Inflammatory macrophage treated with lipopolysaccharide for 4 hours (primary cell): ENCODE results near the gene ZBBX.
"Not testable (repeated sequence)": the region's sequence is repeated elsewhere in the genome, so short reads cannot be mapped to it uniquely, and the experiment has no call there.

Experiments
- DNase-seq: peaks from one replicate; pipeline ENCODE4 v3.0.0-alpha.2; 2020

Gene ZBBX, protein sequence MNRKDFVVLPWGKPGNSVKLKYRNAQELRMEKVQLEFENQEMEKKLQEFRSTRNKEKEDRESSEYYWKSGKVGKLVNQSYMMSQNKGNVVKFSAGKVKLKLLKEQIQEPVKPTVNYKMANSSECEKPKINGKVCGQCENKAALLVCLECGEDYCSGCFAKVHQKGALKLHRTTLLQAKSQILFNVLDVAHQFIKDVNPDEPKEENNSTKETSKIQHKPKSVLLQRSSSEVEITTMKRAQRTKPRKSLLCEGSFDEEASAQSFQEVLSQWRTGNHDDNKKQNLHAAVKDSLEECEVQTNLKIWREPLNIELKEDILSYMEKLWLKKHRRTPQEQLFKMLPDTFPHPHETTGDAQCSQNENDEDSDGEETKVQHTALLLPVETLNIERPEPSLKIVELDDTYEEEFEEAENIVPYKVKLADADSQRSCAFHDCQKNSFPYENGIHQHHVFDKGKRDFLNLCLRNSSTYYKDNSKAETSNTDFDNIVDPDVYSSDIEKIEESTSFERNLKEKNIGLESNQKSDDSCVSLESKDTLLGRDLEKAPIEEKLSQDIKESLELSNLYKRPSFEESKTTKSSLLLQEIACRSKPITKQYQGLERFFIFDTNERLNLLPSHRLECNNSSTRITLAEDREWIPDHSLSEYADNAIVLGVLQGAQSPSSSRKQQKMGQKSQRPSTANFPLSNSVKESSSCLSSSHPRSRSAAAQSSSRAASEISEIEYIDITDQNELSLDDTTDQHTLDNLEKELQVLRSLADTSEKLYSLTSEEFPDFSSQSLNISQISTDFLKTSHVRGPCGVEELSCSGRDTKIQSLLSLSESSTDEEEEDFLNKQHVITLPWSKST

GRCh38 chr3:167380004-167380689, at the start of gene ZBBX:
TSS of gene ZBBX (minus strand) at chr3:167380297. CDS start at chr3:167372901, 7,396 bp downstream.
- peak; percentile 84 for DNase-seq

- not testable (repeated sequence) for DNase-seq
These were observed 46.9 kb upstream of the ZBBX start for GRCh38 chr3:167426962-167427361.

GRCh38 chr3:167422396-167422795, 42.3 kb upstream of the ZBBX start:
- not testable (repeated sequence) for DNase-seq

DNA sequence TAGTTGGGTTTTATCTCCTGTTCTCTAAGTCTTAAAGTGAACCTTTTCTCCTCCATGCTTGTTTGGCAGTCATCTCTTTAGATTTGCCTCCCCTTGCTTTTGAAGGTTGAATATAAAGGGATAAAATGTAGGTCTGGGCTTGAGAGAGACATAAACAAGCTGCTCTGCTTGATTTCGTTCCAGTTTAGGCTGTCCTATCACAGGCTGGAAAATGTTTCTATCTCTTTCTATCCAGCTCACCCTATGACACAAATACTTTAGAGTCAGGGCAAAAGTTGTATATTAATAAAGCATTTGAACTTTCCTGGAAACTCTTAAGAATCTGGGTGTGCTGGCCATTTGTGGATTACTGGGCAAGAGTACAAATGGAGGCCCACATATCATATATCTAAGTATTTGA, 29.5 kb upstream of the ZBBX start:
- no peak for DNase-seq

DNA sequence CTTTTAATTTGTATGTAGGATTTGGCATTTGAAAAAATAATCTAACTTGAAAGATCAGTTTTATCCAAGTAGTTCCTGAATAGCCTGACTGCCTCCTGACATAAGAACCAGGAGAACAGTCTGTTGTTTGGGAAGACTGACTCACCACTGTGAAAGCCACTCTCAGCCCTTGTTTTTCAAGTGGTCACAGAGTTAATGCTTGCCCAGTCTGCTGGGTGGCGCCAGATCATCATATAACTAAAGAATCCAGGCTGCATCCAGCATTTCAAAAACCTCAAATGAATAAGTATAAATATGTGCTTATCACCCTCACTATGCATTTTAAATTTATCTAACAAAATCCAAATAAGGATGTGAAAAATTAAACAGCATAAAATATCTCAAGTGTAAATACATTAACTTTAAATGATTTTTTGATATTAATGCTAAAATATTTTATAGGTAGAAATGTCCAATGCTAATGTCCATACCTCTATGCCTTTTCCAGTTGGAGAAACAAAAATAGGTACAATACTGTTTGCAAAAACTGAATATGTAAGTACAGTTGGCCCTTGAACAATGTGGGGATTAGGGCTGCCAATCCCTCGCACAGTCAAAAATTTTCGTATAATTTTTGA, 26.9 kb upstream of the ZBBX start:
- DNase-seq, result peak; percentile 44

DNA sequence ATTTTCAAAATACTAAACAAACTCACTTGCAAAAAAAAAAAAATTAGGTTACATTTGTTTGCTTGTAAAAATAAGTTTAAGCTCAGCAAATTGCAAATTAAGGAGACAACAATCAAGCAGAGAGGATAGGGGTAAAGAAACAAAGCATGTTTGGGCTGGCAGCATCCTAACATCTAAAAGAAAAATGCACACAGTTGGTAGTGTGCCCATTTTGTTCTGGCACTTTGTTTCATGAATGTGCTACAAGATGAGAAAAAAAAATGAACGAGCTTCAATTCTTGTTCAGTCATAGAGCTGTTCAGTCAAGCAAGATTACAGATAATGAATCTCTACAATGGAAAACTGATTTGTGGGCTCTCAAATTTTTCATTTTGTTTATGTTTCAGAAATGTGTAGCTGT, 17.7 kb upstream of the ZBBX start:
- DNase-seq, result no peak

DNA sequence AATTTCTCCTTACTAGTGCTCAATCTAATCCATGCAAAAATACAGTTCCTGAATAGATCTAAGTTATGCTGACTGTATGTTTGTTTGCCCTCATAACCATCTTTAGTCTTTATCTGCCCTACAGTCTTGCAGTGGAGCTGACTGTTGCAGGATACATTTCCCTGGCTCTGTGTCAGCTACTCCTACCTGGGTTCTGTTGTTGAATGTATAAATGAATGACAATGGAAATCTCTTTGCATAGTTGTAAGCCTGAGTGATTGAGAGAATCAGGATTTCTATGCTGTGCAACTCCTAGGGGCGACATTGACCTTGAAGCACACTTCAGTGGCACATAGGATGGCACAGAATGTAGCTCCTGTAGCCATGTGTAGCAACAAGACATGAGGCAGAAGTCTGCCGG, 16.0 kb upstream of the ZBBX start:
- DNase-seq, result no peak

GRCh38 chr3:167394003-167394402, 13.9 kb upstream of the ZBBX start:
- no peak for DNase-seq

DNA sequence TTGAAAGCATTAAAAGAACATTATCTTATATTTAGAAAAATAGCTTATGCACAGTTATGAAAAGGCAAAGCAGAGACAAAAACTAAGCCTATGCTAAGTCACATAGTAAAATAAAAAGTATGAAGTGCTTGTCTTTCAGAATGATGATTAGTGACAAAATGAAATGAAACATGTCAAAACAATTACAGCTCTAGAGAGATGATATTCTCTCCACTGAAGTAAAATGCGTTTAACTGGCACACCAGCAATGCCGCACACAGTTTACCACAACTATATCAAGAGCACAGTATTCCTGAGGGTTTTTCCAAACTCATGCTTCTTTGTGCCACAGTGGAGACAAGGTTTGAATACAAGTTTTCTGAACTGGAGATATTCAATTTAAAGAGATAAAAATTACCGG, 2.1 kb upstream of the ZBBX start:
- DNase-seq, result no peak

DNA sequence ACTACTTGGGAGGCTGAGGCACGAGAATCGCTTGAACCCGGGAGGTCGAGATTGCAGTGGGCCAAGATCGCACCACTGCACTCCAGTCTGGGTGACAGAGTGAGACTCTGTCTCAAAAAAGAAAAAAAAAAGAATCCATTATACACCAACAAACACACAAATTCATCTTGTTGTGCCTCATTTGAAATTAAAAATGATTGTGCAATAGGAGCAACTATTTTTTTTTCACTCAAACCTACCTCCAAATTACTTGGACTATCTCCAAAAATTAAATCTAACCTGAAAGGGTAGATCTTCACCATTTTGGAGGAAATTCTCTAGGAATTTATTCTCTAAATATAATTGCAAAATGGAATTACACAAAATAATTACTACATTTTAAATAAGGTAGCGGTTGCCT, 4.6 kb downstream of the ZBBX start:
- no peak for DNase-seq

DNA sequence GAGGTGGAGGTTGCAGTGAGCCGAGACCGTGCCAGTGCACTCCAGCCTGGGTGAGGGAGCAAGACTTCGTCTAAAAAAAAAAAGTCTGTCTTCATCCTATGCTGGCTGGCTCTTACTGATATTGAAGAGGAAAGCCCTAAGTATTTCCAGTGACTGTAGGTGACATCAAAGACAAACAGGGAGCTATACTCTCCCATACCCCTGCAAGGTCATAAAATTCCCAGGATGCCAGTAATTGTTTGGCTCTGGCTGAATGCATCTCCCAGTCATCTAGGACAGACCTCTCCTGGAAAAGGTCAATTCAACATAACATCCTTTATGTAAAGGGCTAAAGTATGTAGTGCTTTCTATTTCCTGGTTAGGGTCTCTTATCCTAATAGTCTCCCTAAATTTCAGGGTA, 8.0 kb downstream of the ZBBX start:
- DNase-seq, result no peak

DNA sequence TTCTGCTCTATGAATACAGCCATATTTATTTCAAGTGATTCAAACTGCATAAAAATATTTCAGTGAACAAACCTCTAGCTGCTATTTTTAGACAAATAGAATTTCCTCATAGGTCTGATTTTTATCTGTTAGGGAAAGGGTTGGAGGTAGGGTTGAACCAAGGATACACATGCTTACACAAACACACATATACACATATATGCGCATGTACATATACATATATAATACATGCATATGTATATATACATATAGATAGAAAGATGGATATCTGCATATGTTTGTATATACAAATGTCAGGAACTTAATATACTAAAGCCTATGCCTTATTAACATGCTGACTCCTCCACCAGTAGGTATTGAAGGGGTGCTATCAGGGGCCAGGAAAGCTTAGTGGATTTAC, 18.1 kb downstream of the ZBBX start:
- DNase-seq, result no peak

GRCh38 chr3:167361306-167361705, 18.8 kb downstream of the ZBBX start:
- DNase-seq, result no peak

DNA sequence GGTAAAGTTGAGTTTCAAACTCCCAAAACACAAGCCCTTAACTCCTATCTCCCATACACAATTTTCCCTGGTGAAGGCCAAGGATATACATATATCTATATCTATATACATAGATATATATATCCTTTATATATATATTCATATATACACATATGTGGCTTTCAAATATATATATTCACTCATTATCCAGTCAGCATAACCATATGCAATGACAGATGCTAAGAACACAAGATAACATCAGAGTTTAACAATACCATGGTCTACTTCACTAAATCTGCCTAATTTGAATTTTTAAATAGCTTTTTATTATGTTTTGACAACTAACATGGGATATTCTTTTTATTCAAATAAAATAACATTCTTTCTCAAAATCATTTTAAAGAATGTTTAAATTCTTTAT, 24.7 kb downstream of the ZBBX start:
- DNase-seq, result no peak

DNA sequence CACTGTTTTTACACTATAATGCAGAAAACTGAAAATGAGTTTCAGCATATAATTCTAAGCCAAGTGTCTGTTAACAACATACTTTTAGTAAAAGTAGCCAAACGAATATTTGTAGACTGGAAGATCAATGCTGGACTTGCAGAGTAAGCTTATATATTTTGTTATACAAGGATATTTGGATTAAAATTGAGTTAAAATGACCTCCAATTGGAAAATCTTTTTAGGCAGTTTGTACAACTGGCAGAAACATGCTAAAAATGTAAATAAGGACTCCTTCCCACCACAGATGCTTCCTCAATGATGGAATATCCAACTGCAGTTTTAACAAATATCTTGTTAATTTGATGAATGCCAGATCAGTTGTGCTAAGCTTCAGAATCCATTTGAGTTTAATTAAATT, 25.3 kb downstream of the ZBBX start:
- DNase-seq, result no peak

- peak; percentile 35 for DNase-seq
These were observed 29.7 kb downstream of the ZBBX start for GRCh38 chr3:167350245-167350862.

- DNase-seq, result no peak
These were observed 33.9 kb downstream of the ZBBX start for GRCh38 chr3:167346171-167346570.

DNA sequence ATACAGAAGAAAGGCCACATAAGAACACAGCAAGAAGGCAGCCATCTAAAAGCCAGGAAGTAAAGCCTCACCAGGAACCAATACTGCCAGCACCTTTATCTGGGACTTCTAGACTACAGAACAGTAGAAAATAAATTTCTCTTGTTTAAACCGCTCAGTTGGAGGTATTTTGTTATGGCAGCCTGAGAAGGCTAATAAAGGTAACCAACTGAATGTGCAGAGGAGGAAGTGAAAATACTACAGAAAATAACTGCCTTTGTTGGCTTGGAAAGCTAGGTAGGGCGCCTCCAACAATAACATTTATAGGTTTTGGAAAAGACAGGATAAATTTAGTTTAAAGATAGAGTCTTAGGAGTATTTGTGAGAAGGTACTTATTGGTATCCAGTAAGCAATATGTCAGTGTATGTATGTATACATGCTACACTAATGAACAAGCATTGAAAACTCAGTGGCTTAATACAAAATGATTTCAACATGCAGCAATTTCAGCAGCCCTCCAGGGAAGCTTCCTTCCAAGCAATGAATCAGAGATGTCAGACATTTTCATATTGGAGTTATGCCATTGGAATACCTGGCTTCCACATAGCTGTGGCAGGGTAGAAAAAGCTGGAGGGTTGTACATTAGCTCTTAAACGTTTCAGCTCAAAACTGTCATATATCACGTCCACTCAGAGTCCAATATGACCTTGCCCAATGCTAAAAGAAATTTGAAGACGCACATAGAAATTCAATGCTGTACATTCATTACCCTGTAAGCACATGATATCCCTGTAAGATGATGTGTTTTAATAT, 48.9 kb downstream of the ZBBX start:
- no peak for DNase-seq

GRCh38 chr3:167323572-167323971, 56.5 kb downstream of the ZBBX start:
- no peak for DNase-seq

DNA sequence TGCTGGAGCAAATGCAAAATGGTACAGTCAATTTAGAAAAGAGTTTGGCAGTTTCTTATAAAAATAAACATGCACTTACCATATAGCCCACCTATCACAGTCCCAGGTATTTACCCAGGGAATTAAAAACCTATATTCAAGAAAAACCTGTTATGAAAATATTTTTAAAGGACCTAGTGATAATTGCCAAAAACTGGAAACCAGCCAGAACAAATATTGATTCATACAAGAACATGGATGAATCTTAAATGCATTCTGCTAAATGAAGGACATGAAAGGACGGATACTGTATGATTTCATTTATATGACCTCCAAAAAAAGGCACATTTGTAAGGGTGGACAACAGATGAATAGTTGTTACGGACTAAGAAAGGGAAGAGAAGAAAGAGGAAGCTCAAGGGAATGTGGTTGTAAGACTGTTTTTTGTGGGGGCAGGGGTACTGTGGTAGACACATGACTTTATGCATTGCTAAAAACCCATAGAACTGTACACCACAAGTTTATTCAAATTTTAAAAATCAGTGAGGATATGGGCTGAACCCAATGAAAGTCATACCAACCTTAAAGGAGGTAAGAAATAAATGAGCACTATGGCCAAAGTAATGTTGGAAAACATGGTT, 61.0 kb downstream of the ZBBX start:
- DNase-seq, result peak; percentile 1

DNA sequence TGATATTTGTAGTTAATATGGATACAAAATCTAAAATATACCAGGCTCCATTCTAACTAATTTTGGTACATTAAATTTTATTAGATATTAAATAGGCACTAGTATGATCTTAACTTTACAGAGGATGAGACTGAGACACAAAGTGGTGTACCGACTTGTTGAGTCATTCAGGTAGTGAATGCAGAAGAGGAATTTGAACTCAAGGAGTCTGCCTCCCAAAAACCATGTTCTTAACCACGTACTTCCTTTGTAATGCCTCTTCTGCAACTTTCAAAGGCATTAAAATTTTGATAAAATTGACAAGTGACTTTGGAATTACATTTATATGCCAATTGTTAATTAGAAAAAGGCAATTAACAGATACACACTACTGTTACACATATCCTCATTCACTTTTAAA, 61.8 kb downstream of the ZBBX start:
- DNase-seq, result no peak
